ENCODE data around the gene AKT1S1. TPM values are rescaled to one million over a fixed set of nuclear protein-coding genes. Genes with fewer than 3 reads are reported as not detected.

Gene AKT1S1
- total and polyA plus RNA-seq, 2 donors (not counting 1 experiment from before 2014, with no cell fraction given): 16.6 to 23.0 TPM

DNA sequence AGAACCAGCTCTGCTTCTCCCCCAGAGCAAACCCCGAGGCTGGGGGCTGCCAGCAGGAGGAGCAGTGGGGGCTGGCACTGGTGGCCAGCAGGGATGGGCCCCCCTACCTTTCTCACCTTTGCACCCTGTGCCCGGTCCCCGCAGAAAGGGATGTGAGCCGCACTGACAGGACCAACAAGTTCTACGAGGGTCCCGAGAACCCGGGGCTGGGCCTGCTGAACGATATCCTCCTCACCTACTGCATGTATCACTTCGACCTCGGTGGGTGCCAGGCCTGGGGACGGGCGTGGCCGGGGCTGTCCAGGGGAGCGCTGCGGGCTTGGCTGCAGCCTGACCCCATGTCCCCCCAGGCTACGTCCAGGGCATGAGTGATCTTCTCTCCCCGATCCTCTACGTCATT, 7.0 kb upstream of the AKT1S1 start:
- Histone ChIP-seq H3K27ac (ENCODE audit: low read length in 2 of 2) (no peak overlapping the region), H3K4me3 (ENCODE audit: control extremely low read depth in 1 of 5, extremely low read depth in 1 of 5, insufficient read depth in 1 of 5, low read depth in 2 of 5, low read length in 4 of 5) (no peak overlapping the region), H3K79me2 (ENCODE audit: control insufficient read depth, insufficient read depth, low read length) (peaks cover 4% of the 10 kb centered on the region), H4K20me1 (ENCODE audit: control insufficient read depth, insufficient read depth, low read length, poor library complexity, severe bottlenecking) (peaks cover 43% of the 10 kb centered on the region), H3K9ac (ENCODE audit: low read length) (no peak overlapping the region), H3K9me3 (ENCODE audit: control extremely low read depth in 1 of 3, control insufficient read depth in 2 of 3, insufficient read depth in 1 of 3, low read length in 2 of 3) (no peaks in the 10 kb centered on the region), H3K4me2 (replicated peaks; ENCODE audit: low read depth, low read length, poor library complexity, severe bottlenecking) (no peak overlapping the region), H3K36me3 (replicated peaks in 1 of 2; ENCODE audit: control extremely low read depth in 1 of 2, control insufficient read depth in 1 of 2, extremely low read depth in 1 of 2, insufficient read depth in 2 of 2, low read length in 1 of 2) (peaks cover 0 to 56% of the 10 kb centered on the region in 2 experiments), H2AFZ (ENCODE audit: insufficient read depth, low read depth, low read length, poor library complexity, severe bottlenecking) (no peak overlapping the region), H3K27me3 (replicated peaks in 1 of 4; ENCODE audit: control extremely low read depth in 1 of 4, control insufficient read depth in 3 of 4, insufficient read depth in 4 of 4, low read length in 3 of 4) (no peaks in the 10 kb centered on the region), H3K4me1 (ENCODE audit: control insufficient read depth in 2 of 2, insufficient read depth in 2 of 2, low read length in 2 of 2) (peaks cover 0 to under 1% of the 10 kb centered on the region in 2 donors)
- H3K27ac Mint-ChIP-seq: no peak overlapping the region
- no peaks in the 10 kb centered on the region for H3K27me3 Mint-ChIP-seq
- intact Hi-C loops (cut with micrococcal nuclease): no loop called here
- ChIA-PET POLR2A (no interaction called here), CTCF (no interaction called here)
- DNase-seq (no peak), ATAC-seq (ENCODE audit: low read depth) (no peak)
- no peak for TF ChIP-seq EZH2 (IDR thresholded peaks at IDR 0.05; ENCODE audit: borderline replicate concordance, insufficient read depth, low read depth, low read length, poor library complexity, severe bottlenecking)
- TF ChIP-seq, protein P1, sequence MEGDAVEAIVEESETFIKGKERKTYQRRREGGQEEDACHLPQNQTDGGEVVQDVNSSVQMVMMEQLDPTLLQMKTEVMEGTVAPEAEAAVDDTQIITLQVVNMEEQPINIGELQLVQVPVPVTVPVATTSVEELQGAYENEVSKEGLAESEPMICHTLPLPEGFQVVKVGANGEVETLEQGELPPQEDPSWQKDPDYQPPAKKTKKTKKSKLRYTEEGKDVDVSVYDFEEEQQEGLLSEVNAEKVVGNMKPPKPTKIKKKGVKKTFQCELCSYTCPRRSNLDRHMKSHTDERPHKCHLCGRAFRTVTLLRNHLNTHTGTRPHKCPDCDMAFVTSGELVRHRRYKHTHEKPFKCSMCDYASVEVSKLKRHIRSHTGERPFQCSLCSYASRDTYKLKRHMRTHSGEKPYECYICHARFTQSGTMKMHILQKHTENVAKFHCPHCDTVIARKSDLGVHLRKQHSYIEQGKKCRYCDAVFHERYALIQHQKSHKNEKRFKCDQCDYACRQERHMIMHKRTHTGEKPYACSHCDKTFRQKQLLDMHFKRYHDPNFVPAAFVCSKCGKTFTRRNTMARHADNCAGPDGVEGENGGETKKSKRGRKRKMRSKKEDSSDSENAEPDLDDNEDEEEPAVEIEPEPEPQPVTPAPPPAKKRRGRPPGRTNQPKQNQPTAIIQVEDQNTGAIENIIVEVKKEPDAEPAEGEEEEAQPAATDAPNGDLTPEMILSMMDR (IDR thresholded peaks at IDR 0.05): no peak
- H3K4me3 Mint-ChIP-seq: no peak overlapping the region
- 96% methylated on average over 17 of the region's 18 CpGs for WGBS (ENCODE audit: insufficient coverage)
- peaks cover 2% of the 10 kb centered on the region for H3K4me1 Mint-ChIP-seq
- H3K9me3 Mint-ChIP-seq (ENCODE audit: insufficient read depth): no peaks in the 10 kb centered on the region

DNA sequence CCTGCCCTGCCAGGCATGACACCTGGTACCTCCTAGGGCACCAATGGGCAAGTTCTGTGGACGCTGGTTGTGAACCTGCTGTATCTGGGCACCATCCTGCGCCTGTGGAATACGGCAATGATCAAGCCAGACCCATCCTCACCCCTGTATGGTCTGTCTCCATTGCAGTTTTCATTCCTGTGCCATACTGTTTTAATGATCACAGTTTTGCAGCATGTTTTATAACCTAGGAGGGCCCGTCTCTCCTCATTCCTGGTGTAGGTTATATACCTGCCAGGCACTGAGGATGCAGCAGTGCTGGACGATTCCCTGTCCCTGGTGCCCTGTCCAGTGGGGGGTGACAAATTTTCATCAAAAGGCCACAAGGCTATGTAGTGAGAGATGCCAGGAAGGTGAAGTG, 5.9 kb upstream of the AKT1S1 start:
- H3K4me1 Mint-ChIP-seq: peaks cover 8% of the 10 kb centered on the region
- no peak overlapping the region for H2AFZ ChIP-seq (ENCODE audit: insufficient read depth, low read depth, low read length, poor library complexity, severe bottlenecking)
- H3K4me2 ChIP-seq (replicated peaks; ENCODE audit: low read depth, low read length, poor library complexity, severe bottlenecking): no peak overlapping the region
- no peak overlapping the region for H3K27ac Mint-ChIP-seq
- POLR2A ChIA-PET: no interaction called here
- peaks cover 51% of the 10 kb centered on the region for H4K20me1 ChIP-seq (ENCODE audit: control insufficient read depth, insufficient read depth, low read length, poor library complexity, severe bottlenecking)
- H3K9me3 ChIP-seq (ENCODE audit: control extremely low read depth in 1 of 3, control insufficient read depth in 2 of 3, insufficient read depth in 1 of 3, low read length in 2 of 3): no peaks in the 10 kb centered on the region
- no peak overlapping the region for H3K4me3 ChIP-seq (ENCODE audit: control extremely low read depth in 1 of 5, extremely low read depth in 1 of 5, insufficient read depth in 1 of 5, low read depth in 2 of 5, low read length in 4 of 5)
- DNase-seq (no peak), ATAC-seq (ENCODE audit: low read depth) (no peak)
- WGBS (ENCODE audit: insufficient coverage): 100% methylated on average over 5 of the region's 5 CpGs
- peaks cover 0 to 62% of the 10 kb centered on the region in 2 experiments for H3K36me3 ChIP-seq (replicated peaks in 1 of 2; ENCODE audit: control extremely low read depth in 1 of 2, control insufficient read depth in 1 of 2, extremely low read depth in 1 of 2, insufficient read depth in 2 of 2, low read length in 1 of 2)
- peaks cover 5 to 11% of the 10 kb centered on the region in 2 donors for H3K4me1 ChIP-seq (ENCODE audit: control insufficient read depth in 2 of 2, insufficient read depth in 2 of 2, low read length in 2 of 2)
- CTCF ChIA-PET: no interaction called here
- H3K9ac ChIP-seq (ENCODE audit: low read length): no peak overlapping the region
- peaks cover 7% of the 10 kb centered on the region for H3K79me2 ChIP-seq (ENCODE audit: control insufficient read depth, insufficient read depth, low read length)
- TF ChIP-seq, protein P1 (IDR thresholded peaks at IDR 0.05): no peak
- no peak for TF ChIP-seq EZH2 (IDR thresholded peaks at IDR 0.05; ENCODE audit: borderline replicate concordance, insufficient read depth, low read depth, low read length, poor library complexity, severe bottlenecking)
- no peak overlapping the region for H3K4me3 Mint-ChIP-seq
- H3K9me3 Mint-ChIP-seq (ENCODE audit: insufficient read depth): no peaks in the 10 kb centered on the region
- intact Hi-C loops (cut with micrococcal nuclease): no loop called here
- H3K27me3 Mint-ChIP-seq: no peaks in the 10 kb centered on the region
- H3K27me3 ChIP-seq (replicated peaks in 1 of 4; ENCODE audit: control extremely low read depth in 1 of 4, control insufficient read depth in 3 of 4, insufficient read depth in 4 of 4, low read length in 3 of 4): no peaks in the 10 kb centered on the region
- H3K27ac ChIP-seq (ENCODE audit: low read length in 2 of 2): no peak overlapping the region
